Stimulated activated CD4-positive, alpha-beta T cell treated with anti-CD3 and anti-CD28 coated beads, Interleukin-1b, Interleukin-23, amount 100 ng/mL, for 24 hours (primary cell): ENCODE results near the gene CLDN6.

Experiments used
- DNase-seq, 4 experiments: peaks; one replicate each; pipeline ENCODE4 v3.0.0-alpha.2; 2020; ENCODE audit warnings: low read depth in 4 of 4, low spot score in 1 of 4

Gene CLDN6

DNA sequence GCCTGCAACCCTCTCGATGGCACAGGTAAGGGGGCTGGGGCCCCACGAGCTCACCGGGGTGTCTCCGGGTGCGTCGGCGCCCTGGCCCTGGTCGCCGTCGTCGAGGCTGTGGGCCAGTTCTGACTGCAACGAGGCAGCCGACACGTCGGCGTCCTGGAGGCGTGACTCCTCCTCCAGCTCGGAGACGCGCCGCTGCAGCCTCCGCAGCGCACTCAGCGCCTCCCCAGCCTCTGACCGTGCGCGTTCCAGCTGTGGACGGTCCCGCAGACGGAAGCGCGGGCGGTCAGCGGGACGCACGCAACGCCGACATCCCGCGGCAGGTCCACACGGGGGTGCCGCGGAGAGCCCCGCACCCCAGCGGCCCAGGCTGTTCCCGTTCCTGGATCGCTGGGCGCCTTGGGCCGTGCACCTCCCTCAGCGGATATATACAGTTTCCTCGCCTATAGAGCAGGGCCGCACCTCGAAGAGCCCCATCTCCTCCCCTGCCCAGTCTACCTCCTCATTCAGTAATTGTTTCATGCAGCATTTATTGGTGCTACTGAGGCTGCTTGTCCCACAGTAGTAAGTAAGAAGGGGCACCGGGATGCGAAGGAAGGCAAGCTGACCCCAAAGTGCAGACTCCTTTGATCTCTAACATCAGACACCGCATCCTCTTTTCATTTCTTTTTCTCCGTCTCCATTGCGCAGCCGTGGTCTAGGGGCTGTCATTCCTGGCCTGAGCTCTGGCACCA is 11.7 kb upstream of the CLDN6 start:
- peak in 2 of 4 experiments; percentile 34 to 46 for DNase-seq

DNA sequence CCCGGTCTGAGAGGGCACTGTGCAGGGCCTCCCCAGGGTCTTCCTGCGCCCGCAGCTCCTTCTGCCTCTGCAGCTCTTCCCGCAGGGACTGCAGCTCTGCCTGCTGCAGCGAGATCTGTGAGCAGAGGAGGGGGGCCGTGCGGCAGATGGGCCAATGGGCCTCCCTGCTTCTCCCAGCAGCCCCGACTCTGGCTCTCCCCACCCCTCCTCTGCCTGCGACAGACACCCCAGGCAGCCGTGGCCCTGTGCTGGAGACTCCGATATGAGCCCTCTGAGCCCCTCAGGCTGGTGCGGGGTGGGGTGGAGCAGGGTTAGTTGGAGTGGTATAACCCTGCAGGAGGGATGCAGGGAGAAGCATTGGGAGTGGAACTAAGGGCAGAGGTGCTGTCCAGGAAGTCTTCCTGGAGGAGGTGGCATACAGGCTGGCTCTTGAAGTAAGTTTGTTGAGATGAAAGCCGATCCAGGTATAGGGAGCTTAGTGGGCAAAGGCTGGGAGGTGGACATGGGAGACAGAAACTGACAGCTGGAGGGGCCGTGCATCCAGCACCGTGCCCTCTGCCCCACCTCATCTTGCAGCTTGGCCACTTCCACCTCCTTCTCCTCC is 10.8 kb upstream of the CLDN6 start:
- DNase-seq: no peak

DNA sequence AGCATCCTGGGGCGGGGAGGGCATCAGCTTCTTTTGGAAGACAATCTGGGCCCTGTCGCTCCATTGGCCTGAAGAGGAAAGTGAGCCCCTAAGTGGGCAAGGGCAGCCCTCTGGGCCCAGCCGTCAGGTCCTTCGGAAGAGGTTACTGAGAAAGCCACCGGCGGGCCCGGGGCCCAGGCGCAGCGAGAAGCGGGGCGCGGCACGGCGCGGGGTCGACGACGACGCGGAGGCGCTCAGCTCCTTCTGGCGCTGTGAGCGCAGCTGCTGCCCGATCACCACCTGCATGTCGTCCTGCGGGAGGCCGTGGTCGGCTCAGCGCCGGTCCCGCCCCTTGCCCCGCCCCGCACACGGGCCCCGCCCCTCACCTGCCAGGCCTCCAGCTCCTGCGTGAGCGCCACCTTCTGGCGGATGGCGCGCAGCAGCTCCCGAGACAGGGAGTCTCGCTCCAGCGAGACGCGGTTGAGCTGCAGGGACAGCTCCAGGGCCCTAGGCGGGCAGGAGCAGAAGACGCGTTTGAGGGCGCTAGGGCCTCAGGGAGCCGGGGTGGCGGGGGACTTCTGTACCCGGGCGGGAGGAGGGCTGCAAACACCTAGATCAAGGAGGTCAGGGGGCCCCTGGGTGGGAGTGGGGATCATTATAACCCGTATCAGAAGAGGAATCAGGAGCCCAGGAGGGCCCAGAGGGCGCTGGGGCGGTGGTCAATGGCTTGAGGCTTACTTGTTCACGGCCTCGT is 10.2 kb upstream of the CLDN6 start:
- peak; percentile 79 to 91 (median 84) for DNase-seq

DNA sequence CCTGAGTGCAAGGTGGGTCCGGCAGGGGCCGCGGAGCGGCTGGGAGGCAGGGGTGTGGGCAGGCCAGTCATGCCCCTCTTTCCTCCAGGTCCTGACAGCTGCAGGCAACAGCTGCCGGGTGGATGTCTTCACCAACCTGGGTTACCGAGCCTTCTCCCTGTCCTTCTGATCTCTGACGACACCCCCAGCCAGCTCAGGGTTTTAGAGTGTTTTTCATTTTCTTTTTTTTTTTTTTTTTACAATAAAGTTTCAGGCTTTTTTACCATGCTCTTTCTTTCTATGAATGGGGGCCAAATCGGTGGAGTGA is 9.5 kb upstream of the CLDN6 start:
- DNase-seq: no peak

- DNase-seq: no peak
Measured at GRCh38 chr16:3026609-3027488, 8.9 kb upstream of the CLDN6 start.

DNA sequence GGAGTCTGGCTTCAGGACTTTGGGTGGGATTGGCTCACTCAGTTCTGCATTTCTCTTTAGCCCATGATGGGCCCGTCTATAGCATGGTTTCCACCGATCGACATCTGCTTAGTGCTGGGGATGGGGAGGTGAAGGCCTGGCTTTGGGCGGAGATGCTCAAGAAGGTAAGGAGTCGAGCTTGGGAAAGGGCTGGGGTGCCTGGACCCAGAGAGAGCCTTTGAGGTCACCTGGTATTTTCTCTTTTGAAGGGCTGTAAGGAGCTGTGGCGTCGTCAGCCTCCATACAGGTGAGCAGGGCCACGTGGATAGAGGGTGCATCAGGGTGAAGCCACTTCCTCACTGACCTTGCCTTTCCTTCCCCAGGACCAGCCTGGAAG is 8.0 kb upstream of the CLDN6 start:
- no peak for DNase-seq

DNA sequence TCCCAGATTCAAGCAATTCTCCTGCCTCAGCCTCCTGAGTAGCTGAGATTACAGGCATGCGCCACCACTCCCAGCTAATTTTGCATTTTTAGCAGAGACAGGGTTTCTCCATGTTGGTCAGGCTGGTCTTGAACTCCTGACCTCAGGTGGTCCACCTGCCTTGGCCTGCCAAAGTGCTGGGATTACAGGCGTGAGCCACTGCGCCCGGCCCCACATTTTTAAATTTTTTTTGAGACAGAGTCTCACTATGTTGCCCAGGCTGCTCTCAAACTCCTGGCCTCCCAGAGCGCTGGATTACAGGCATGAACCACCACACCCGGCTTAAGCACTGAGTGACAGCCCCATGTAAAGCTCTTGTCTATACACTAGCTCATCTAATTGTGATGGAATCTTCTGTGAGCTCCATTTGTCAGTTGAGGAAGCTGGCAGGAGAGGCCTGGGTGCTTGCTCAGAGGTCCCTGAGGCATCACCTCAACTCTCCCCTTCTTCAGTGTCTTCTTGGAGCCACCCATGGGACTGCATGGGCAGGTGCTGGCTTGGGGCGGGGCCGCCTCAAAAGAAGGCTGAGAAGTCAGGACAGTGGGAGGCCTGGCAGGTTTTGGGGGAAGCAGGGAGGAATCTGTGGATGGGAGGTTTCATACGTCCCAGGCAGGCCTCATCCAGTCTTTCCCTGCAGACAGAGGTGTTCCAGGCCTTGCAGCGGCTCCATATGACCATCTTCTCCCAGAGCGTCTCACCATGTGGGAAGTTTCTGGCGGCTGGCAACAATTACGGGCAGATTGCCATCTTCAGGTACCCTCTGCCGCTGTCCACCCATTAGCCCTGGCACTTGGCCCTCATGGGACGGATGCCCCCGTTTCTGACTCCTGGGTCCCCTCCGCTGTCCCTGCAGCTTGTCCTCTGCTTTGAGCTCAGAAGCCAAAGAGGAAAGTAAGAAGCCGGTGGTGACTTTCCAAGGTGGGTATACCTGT is 7.3 kb upstream of the CLDN6 start:
- no peak for DNase-seq

DNA sequence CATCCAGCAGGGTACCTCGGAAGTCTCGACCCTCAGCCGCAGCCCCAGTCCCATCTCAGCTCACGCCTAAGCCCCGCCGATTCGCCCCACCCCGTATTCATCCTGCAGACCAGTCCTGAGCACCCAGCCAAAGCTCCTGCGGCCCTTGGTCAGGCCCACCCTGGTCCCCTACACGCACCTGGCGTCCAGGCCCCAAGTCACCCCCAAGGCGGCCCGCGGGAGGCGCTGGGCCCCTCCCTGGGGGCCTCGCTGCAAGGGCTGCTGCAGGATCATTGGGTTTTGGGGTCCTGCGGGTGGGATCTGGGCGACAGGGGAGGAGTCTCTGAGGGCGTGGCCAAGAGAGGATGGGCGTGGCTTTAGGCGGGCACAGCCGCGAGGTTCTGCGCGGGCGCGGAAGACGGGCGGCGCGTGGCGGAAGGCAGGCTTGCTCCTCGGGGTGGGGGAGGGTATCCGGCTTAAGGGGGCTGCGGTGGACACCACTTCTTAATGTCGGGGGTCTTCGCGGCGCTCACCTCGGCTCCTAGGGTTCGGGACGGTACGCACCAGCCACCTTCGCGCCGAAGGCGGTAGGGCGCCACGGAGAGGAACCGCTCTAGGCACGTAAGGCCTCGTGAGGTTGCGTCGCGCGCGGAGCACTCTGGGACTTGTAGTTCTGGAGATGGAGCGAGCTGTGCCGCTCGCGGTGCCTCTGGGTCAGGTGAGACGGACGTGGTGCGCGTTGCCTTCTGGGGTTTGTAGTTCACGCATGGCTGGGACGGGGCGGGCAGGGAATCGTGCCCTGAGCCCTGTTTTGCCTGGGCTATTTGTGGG is 5.9 kb upstream of the CLDN6 start, which contains the start of the genes HCFC1R1 and THOC6:
Gene HCFC1R1, minus strand, starts transcription at position 274 of the 810 bp plus-strand sequence. Its CDS starts 1 bp downstream, at position 273.
Gene THOC6, plus strand, starts transcription at position 367 of the 810 bp plus-strand sequence. Its CDS starts 292 bp downstream, at position 659.
- peak; percentile 91 to 93 (median 92) for DNase-seq

- no peak for DNase-seq
Measured at GRCh38 chr16:3023415-3023668, 5.4 kb upstream of the CLDN6 start.

- no peak for DNase-seq
Measured at GRCh38 chr16:3022684-3023414, 4.9 kb upstream of the CLDN6 start.

GRCh38 chr16:3022208-3022683 is 4.3 kb upstream of the CLDN6 start:
- peak; percentile 74 to 88 (median 83) for DNase-seq

- DNase-seq: peak in 3 of 4 experiments; percentile 54 to 91 (median 77)
Measured at GRCh38 chr16:3021449-3022207, 3.6 kb upstream of the CLDN6 start.

DNA sequence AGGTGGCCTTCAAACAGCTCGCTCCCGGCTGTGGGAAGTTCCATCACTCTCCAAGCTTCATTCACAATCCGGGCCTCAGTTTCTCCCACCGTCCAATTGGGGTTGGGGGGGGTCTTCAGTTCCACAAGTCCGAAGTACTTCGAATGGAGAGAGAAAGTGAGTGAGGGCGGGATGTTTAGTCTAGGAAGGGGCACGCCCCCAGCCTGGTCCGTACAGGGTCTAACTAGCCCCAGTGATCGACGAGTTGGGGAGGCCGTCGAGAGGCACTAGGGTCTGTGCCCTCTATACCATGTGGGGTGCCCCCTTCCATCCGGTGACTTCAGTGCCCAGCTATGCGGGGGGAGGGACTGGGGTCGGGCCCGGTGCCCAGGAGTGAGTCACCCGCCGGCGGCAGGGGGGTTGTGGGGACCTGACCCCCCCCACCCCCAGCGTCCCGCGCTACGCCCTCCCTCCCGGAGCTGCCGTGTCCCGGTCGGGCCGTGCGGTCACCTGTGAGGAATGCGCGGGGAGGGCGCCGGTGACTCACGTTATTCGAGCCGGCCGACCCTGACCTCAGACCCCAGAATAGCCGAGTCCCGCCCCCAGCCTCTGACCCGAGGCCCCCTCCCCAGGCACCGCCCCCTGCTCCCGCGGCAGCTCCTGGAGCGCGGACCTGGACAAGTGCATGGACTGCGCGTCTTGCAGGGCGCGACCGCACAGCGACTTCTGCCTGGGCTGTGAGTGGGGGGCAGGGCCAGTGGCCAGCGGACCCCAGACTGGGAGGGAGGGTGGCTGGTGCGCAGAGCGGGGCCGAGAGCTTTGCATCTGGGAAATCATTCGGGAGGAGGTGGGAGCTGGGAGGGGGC is 2.8 kb upstream of the CLDN6 start:
- DNase-seq: peak in 2 of 4 experiments; percentile 29 to 43

DNA sequence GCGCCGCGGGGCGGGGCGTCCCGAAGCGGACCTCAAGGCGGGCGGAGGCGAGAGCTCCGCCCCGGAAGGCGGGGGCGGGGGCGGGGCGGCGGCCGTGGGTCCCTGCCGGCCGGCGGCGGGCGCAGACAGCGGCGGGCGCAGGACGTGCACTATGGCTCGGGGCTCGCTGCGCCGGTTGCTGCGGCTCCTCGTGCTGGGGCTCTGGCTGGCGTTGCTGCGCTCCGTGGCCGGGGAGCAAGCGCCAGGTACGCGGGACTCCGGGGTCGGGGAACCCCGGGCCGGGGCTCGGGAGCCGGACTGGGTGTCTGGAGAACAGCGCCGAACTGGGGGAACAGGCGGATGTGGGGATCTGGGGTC is 2.2 kb upstream of the CLDN6 start, which contains the start of gene TNFRSF12A:
Gene TNFRSF12A, plus strand, starts transcription at position 122 of the 357 bp plus-strand sequence. Its CDS starts 30 bp downstream, at position 152.
- DNase-seq: peak in 2 of 4 experiments; percentile 45 to 65

- DNase-seq: no peak
Measured at GRCh38 chr16:3019594-3020246, 1.7 kb upstream of the CLDN6 start.

DNA sequence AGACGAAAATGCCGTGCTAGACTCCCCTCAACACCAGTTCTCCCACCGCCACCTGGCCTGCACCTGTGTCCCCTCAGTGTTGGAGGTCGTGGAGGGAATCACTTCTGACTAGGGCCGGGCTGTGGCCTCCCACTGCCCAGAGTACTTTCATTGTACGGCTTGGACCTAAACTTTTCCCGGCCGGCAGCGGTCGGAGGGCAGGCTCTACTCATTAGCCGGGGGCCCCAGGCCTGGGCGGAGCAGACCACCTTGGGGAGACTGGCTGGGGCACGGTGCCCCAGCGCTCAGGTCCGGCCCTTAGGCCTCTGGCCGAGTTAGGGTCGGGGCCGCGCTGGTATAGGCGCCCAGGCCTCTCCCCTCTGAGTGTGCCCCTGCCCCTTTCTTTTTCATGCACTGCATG is 639 bp downstream of the CLDN6 start:
- DNase-seq: no peak
